ENCODE measurements around the gene FBXL12. TPM values are rescaled to one million over a fixed set of nuclear protein-coding genes. Genes with fewer than 3 reads are reported as not detected.
"Not testable (repeated sequence)": the region's sequence is repeated elsewhere in the genome, so short reads cannot be mapped to it uniquely, and the experiment has no call there.

FBXL12 gene
- total and polyA plus RNA-seq, 7 donors: 14.8 to 31.9 (median 22.4) TPM

- 2 to 3% methylated on average over 50 of the region's 50 CpGs for WGBS, 2 donors
- peak in 1 of 2 donors; percentile 56 for TF ChIP-seq POLR2A (IDR thresholded peaks at IDR 0.05)
- peak; percentile 33 to 75 (median 50) for TF ChIP-seq POLR2AphosphoS5 (IDR thresholded peaks at IDR 0.05)
- no peak for TF ChIP-seq CTCF (IDR thresholded peaks at IDR 0.05)
- no peak for TF ChIP-seq EP300 (IDR thresholded peaks at IDR 0.05)
- peak; percentile 99 for DNase-seq
- Histone ChIP-seq H3K36me3 (no peaks in the 10 kb centered on the region), H3K4me1 (peaks cover 0 to 30% (median 20%) of the 10 kb centered on the region in 4 donors), H3K27me3 (no peaks in the 10 kb centered on the region), H3K4me3 (peak overlapping the region; percentile 60 to 86 (median 64)), H3K9me3 (no peaks in the 10 kb centered on the region), H3K27ac (peak overlapping the region; percentile 90 to 99 (median 96))
- intact Hi-C loops (cut with DNase I): loop anchor here (2.0 to 5.0 kb wide), 6 partner anchors 27 to 483 kb away; partner anchors contain the start of genes FBXL12, ZNF426, ZNF561 and ZNF562
Observed at GRCh38 chr19:9791552-9792205, 27.2 kb downstream of the FBXL12 start.

GRCh38 chr19:9791073-9791367 lies 27.9 kb downstream of the FBXL12 start:
- peak; percentile 71 for DNase-seq
- not testable (repeated sequence) for H3K9me3 ChIP-seq, H3K36me3 ChIP-seq, H3K27me3 ChIP-seq
- intact Hi-C loops (cut with DNase I): loop anchor here (2.0 to 5.0 kb wide), 3 partner anchors 170 to 254 kb away; partner anchors contain the start of genes ZNF426 and ZNF561
- peaks cover 0 to 33% (median 22%) of the 10 kb centered on the region in 4 donors for H3K4me1 ChIP-seq
- WGBS, 2 donors: 86 to 91% methylated on average over 6 of the region's 6 CpGs
- peak overlapping the region; percentile 90 to 99 (median 96) for H3K27ac ChIP-seq
- H3K4me3 ChIP-seq: peak overlapping the region in 3 of 4 donors; percentile 61 to 86 (median 68)

- 59 to 63% methylated on average over 5 of the region's 5 CpGs for WGBS, 2 donors
- H3K27me3 ChIP-seq; H3K9me3 ChIP-seq; H3K36me3 ChIP-seq; DNase-seq; intact Hi-C loops (cut with DNase I); H3K4me3 ChIP-seq: not testable (repeated sequence)
- peak overlapping the region; percentile 90 to 99 (median 96) for H3K27ac ChIP-seq
- peaks cover 0 to 34% (median 29%) of the 10 kb centered on the region in 4 donors for H3K4me1 ChIP-seq
Observed at GRCh38 chr19:9789579-9789978, 29.3 kb downstream of the FBXL12 start.

GRCh38 chr19:9789066-9789465 lies 29.8 kb downstream of the FBXL12 start:
- 84 to 93% methylated on average over 11 of the region's 11 CpGs for WGBS, 2 donors
- intact Hi-C loops (cut with DNase I): no loop called here
- H3K4me1 ChIP-seq: peaks cover 0 to 39% (median 33%) of the 10 kb centered on the region in 4 donors
- no peak for DNase-seq
- no peak overlapping the region for H3K4me3 ChIP-seq
- no peaks in the 10 kb centered on the region for H3K36me3 ChIP-seq
- TF ChIP-seq EP300 (IDR thresholded peaks at IDR 0.05) (no peak), POLR2AphosphoS5 (IDR thresholded peaks at IDR 0.05) (no peak), POLR2A (IDR thresholded peaks at IDR 0.05) (no peak), CTCF (IDR thresholded peaks at IDR 0.05) (no peak)
- no peaks in the 10 kb centered on the region for H3K27me3 ChIP-seq
- no peaks in the 10 kb centered on the region for H3K9me3 ChIP-seq
- H3K27ac ChIP-seq: peak overlapping the region; percentile 90 to 99 (median 96)

- H3K36me3 ChIP-seq; H3K27me3 ChIP-seq; intact Hi-C loops (cut with DNase I); H3K9me3 ChIP-seq; H3K4me3 ChIP-seq: not testable (repeated sequence)
- WGBS, 2 donors: 96 to 97% methylated on average over 13 of the region's 13 CpGs
- H3K27ac ChIP-seq: peak overlapping the region in 3 of 4 donors; percentile 90 to 99 (median 94)
- H3K4me1 ChIP-seq: peaks cover 0 to 40% (median 34%) of the 10 kb centered on the region in 4 donors
- DNase-seq: peak; percentile 17
Observed at GRCh38 chr19:9788604-9789003, 30.3 kb downstream of the FBXL12 start.

GRCh38 chr19:9786819-9787218 lies 32.1 kb downstream of the FBXL12 start:
- H3K9me3 ChIP-seq: no peaks in the 10 kb centered on the region
- no peaks in the 10 kb centered on the region for H3K36me3 ChIP-seq
- intact Hi-C loops (cut with DNase I): no loop called here
- TF ChIP-seq POLR2A (IDR thresholded peaks at IDR 0.05) (no peak), EP300 (IDR thresholded peaks at IDR 0.05) (no peak), CTCF (IDR thresholded peaks at IDR 0.05) (no peak), POLR2AphosphoS5 (IDR thresholded peaks at IDR 0.05) (no peak)
- H3K27me3 ChIP-seq: no peaks in the 10 kb centered on the region
- DNase-seq: no peak
- H3K4me1 ChIP-seq: peaks cover 0 to 40% (median 34%) of the 10 kb centered on the region in 4 donors
- peak overlapping the region; percentile 94 to 99 (median 99) for H3K27ac ChIP-seq
- no peak overlapping the region for H3K4me3 ChIP-seq
- 94 to 95% methylated on average over 8 of the region's 8 CpGs for WGBS, 2 donors

All from sigmoid colon (tissue), 7 donors.